HEK293 (cell line): ENCODE measurements around the gene TMEM203.
A peak's percentile ranks its signal among the peaks of the same experiment; 100 is the strongest.

Experiments used
- AEBP2 ChIP-seq: fragments of 450-650 bp; formaldehyde crosslinking; IDR thresholded peaks from 2 replicates; pipeline ENCODE4 v1.5.1; 2016; ENCODE audit warnings: missing biosample characterization, missing genetic modification characterization, borderline replicate concordance
- GLI2 ChIP-seq: fragments of 450-650 bp; formaldehyde crosslinking; IDR thresholded peaks from 2 replicates; pipeline ENCODE4; 2017; ENCODE audit warnings: missing biosample characterization, missing genetic modification characterization, low read depth, borderline replicate concordance
- IKZF3 ChIP-seq: fragments of 450-650 bp; IDR thresholded peaks from 2 replicates; pipeline ENCODE4 v1.5.0; 2018; ENCODE audit warnings: missing biosample characterization, mild to moderate bottlenecking, missing genetic modification characterization, moderate library complexity
- INSM2 ChIP-seq: fragments of 450-650 bp; formaldehyde crosslinking; IDR thresholded peaks from 2 replicates; pipeline ENCODE4 v1.5.1; 2016; ENCODE audit warnings: missing biosample characterization, missing genetic modification characterization
- KLF16 ChIP-seq: fragments of 450-650 bp; formaldehyde crosslinking; IDR thresholded peaks from 2 replicates; pipeline ENCODE4 v1.5.1; 2017; ENCODE audit warnings: missing biosample characterization, missing genetic modification characterization
- KLF9 ChIP-seq: fragments of 450-650 bp; formaldehyde crosslinking; IDR thresholded peaks from 2 replicates; pipeline ENCODE4 v1.5.1; 2016; ENCODE audit warnings: missing biosample characterization, missing genetic modification characterization, low read depth
- SP3 ChIP-seq: fragments of 450-650 bp; formaldehyde crosslinking; IDR thresholded peaks from 2 replicates; pipeline ENCODE4 v1.5.1; 2016; ENCODE audit warnings: missing biosample characterization, missing genetic modification characterization
- SP7 ChIP-seq: fragments of 450-650 bp; formaldehyde crosslinking; IDR thresholded peaks from 2 replicates; pipeline ENCODE4 v1.5.1; 2016; ENCODE audit warnings: missing biosample characterization, missing genetic modification characterization
- ZFHX2 ChIP-seq: fragments of 450-650 bp; formaldehyde crosslinking; conservative IDR thresholded peaks from 2 replicates; pipeline ENCODE4 v1.5.1; 2016; ENCODE audit warnings: missing biosample characterization, missing genetic modification characterization
- ZFP37 ChIP-seq: fragments of 450-650 bp; formaldehyde crosslinking; IDR thresholded peaks from 2 replicates; pipeline ENCODE4 v1.5.1; 2016; ENCODE audit warnings: missing biosample characterization, missing genetic modification characterization
- ZNF132 ChIP-seq: fragments of 450-650 bp; formaldehyde crosslinking; IDR thresholded peaks from 2 replicates; pipeline ENCODE4 v1.5.1; 2017; ENCODE audit warnings: missing biosample characterization, missing genetic modification characterization, borderline replicate concordance
- ZNF157 ChIP-seq: fragments of 450-650 bp; formaldehyde crosslinking; IDR thresholded peaks from 2 replicates; pipeline ENCODE4 v1.5.1; 2016; ENCODE audit warnings: missing biosample characterization, missing genetic modification characterization
- ZNF211 ChIP-seq: fragments of 450-650 bp; formaldehyde crosslinking; IDR thresholded peaks from 2 replicates; pipeline ENCODE4 v1.5.1; 2016; ENCODE audit warnings: low read depth, missing biosample characterization, missing genetic modification characterization
- ZNF266 ChIP-seq: fragments of 450-650 bp; formaldehyde crosslinking; IDR thresholded peaks from 2 replicates; pipeline ENCODE4 v1.5.1; 2016; ENCODE audit warnings: missing biosample characterization, missing genetic modification characterization, low read depth
- ZNF302 ChIP-seq: fragments of 450-650 bp; formaldehyde crosslinking; IDR thresholded peaks from 2 replicates; pipeline ENCODE4 v1.5.1; 2016; ENCODE audit warnings: missing biosample characterization, missing genetic modification characterization, low read depth
- ZNF341 ChIP-seq: fragments of 450-650 bp; formaldehyde crosslinking; IDR thresholded peaks from 2 replicates; pipeline ENCODE4; 2016; ENCODE audit warnings: low read depth, missing biosample characterization, missing genetic modification characterization
- ZNF416 ChIP-seq: fragments of 450-650 bp; formaldehyde crosslinking; IDR thresholded peaks from 2 replicates; pipeline ENCODE4 v1.5.1; 2016; ENCODE audit warnings: missing biosample characterization, missing genetic modification characterization
- ZNF48 ChIP-seq: fragments of 450-650 bp; formaldehyde crosslinking; IDR thresholded peaks from 2 replicates; pipeline ENCODE4 v1.5.1; 2016; ENCODE audit warnings: missing biosample characterization, missing genetic modification characterization
- ZNF555 ChIP-seq: fragments of 450-650 bp; formaldehyde crosslinking; conservative IDR thresholded peaks from 2 replicates; pipeline ENCODE4 v1.5.1; 2017; ENCODE audit warnings: missing biosample characterization, mild to moderate bottlenecking, missing genetic modification characterization, inconsistent platforms
- ZNF571 ChIP-seq: fragments of 450-650 bp; formaldehyde crosslinking; IDR thresholded peaks from 2 replicates; pipeline ENCODE4 v1.5.0; 2017; ENCODE audit warnings: missing biosample characterization, missing genetic modification characterization
- ZNF677 ChIP-seq: fragments of 450-650 bp; IDR thresholded peaks from 2 replicates; pipeline ENCODE4 v1.5.0; 2018; ENCODE audit warnings: missing biosample characterization, mild to moderate bottlenecking, missing genetic modification characterization, moderate library complexity
- ZNF701 ChIP-seq: fragments of 450-650 bp; formaldehyde crosslinking; IDR thresholded peaks from 2 replicates; pipeline ENCODE4 v1.5.1; 2016; ENCODE audit warnings: missing biosample characterization, missing genetic modification characterization
- ZNF76 ChIP-seq: fragments of 450-650 bp; formaldehyde crosslinking; IDR thresholded peaks from 2 replicates; pipeline ENCODE4; 2016; ENCODE audit warnings: low read depth, missing biosample characterization, missing genetic modification characterization, borderline replicate concordance
- ZNF768 ChIP-seq: fragments of 450-650 bp; formaldehyde crosslinking; IDR thresholded peaks from 2 replicates; pipeline ENCODE4 v1.5.1; 2018; ENCODE audit warnings: missing biosample characterization, mild to moderate bottlenecking, missing genetic modification characterization
- ZNF792 ChIP-seq: fragments of 450-650 bp; formaldehyde crosslinking; IDR thresholded peaks from 2 replicates; pipeline ENCODE4 v1.5.1; 2016; ENCODE audit warnings: missing biosample characterization, missing genetic modification characterization
- ZSCAN16 ChIP-seq: fragments of 450-650 bp; formaldehyde crosslinking; IDR thresholded peaks from 2 replicates; pipeline ENCODE4 v1.5.1; 2016; ENCODE audit warnings: missing biosample characterization, missing genetic modification characterization
- ZSCAN18 ChIP-seq: fragments of 450-650 bp; formaldehyde crosslinking; IDR thresholded peaks from 2 replicates; pipeline ENCODE4 v1.5.1; 2016; ENCODE audit warnings: missing biosample characterization, missing genetic modification characterization
- TF ChIP-seq, protein P1 (sequence below): fragments of 450-650 bp; formaldehyde crosslinking; IDR thresholded peaks from 2 replicates; pipeline ENCODE4 v1.5.1; 2016; ENCODE audit warnings: missing biosample characterization, missing genetic modification characterization
- TF ChIP-seq, protein P2 (sequence below): fragments of 450-650 bp; formaldehyde crosslinking; IDR thresholded peaks from 2 replicates; pipeline ENCODE4 v1.5.1; 2016; ENCODE audit warnings: missing biosample characterization, missing genetic modification characterization

Gene TMEM203

GRCh38 chr9:137156567-137157375, 48.7 kb downstream of the TMEM203 start (continued):
- TF ChIP-seq, protein P1, sequence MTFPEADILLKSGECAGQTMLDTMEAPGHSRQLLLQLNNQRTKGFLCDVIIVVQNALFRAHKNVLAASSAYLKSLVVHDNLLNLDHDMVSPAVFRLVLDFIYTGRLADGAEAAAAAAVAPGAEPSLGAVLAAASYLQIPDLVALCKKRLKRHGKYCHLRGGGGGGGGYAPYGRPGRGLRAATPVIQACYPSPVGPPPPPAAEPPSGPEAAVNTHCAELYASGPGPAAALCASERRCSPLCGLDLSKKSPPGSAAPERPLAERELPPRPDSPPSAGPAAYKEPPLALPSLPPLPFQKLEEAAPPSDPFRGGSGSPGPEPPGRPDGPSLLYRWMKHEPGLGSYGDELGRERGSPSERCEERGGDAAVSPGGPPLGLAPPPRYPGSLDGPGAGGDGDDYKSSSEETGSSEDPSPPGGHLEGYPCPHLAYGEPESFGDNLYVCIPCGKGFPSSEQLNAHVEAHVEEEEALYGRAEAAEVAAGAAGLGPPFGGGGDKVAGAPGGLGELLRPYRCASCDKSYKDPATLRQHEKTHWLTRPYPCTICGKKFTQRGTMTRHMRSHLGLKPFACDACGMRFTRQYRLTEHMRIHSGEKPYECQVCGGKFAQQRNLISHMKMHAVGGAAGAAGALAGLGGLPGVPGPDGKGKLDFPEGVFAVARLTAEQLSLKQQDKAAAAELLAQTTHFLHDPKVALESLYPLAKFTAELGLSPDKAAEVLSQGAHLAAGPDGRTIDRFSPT (tag by site-specific recombination) = no peak
- TF ChIP-seq ZNF555 (no peak), ZNF792 (tag by site-specific recombination) (no peak), ZNF416 (tag by site-specific recombination) (no peak), ZFHX2 (tag by site-specific recombination) (peak; percentile 85), ZNF701 (tag by site-specific recombination) (no peak), ZNF571 (no peak), INSM2 (tag by site-specific recombination) (no peak), AEBP2 (tag by site-specific recombination) (no peak), ZNF157 (tag by site-specific recombination) (no peak), SP3 (tag by site-specific recombination) (peak; percentile 73), ZNF76 (tag by site-specific recombination) (no peak), KLF16 (0 out of 2 replicates have a peak, but pooled peaks have one; percentile 23), ZNF302 (no peak), ZNF768 (no peak), ZNF132 (tag by site-specific recombination) (no peak), GLI2 (tag by site-specific recombination) (no peak), ZFP37 (tag by site-specific recombination) (no peak), IKZF3 (no peak), ZSCAN18 (tag by site-specific recombination) (no peak), SP7 (tag by site-specific recombination) (no peak), ZNF266 (no peak), ZSCAN16 (no peak), KLF9 (tag by site-specific recombination) (peak; percentile 96), ZNF48 (tag by site-specific recombination) (no peak), ZNF677 (no peak), ZNF341 (no peak), ZNF211 (tag by site-specific recombination) (no peak)
- TF ChIP-seq, protein P2, sequence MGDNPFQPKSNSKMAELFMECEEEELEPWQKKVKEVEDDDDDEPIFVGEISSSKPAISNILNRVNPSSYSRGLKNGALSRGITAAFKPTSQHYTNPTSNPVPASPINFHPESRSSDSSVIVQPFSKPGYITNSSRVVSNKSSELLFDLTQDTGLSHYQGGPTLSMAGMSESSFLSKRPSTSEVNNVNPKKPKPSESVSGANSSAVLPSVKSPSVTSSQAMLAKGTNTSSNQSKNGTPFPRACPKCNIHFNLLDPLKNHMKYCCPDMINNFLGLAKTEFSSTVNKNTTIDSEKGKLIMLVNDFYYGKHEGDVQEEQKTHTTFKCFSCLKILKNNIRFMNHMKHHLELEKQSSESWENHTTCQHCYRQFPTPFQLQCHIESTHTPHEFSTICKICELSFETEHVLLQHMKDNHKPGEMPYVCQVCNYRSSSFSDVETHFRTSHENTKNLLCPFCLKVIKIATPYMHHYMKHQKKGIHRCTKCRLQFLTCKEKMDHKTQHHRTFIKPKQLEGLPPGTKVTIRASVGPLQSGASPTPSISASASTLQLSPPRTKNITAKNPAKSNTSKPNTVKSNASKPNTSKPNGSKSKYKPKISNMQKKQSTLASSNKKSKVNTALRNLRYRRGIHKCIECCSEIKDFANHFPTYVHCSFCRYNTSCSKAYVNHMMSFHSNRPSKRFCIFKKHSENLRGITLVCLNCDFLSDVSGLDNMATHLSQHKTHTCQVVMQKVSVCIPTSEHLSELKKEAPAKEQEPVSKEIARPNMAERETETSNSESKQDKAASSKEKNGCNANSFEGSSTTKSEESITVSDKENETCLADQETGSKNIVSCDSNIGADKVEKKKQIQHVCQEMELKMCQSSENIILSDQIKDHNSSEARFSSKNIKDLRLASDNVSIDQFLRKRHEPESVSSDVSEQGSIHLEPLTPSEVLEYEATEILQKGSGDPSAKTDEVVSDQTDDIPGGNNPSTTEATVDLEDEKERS = no peak
